BJ (cell line): ENCODE results near the gene AIP. TPM values are rescaled to one million over a fixed set of nuclear protein-coding genes. Genes with fewer than 3 reads are reported as not detected.

Source experiments
- CTCF ChIA-PET: fragments of 350-600 bp; formaldehyde crosslinking; extraction: SDS; loops from one replicate; lab custom pipeline; 2021; ENCODE audit warnings: antibody characterized with exemption, inconsistent platforms; lab: Yijun Ruan, JAX
- POLR2A ChIA-PET: fragments of 300-600 bp; sonication (Branson Sonifier 250); formaldehyde crosslinking; extraction: SDS; loops from one replicate; lab custom pipeline; 2021; ENCODE audit warnings: antibody characterized with exemption; lab: Charles Lee
- DNase-seq: peaks from one replicate; pipeline ENCODE4 v3.0.0-alpha.2; 2011; ENCODE audit warnings: low read depth
- H3K27me3 ChIP-seq: 2 replicates; pipeline ENCODE4 v1.6.0; 2011; ENCODE audit warnings: low read length; ENCODE audit not compliant: control insufficient read depth, insufficient read depth
- H3K36me3 ChIP-seq: 2 replicates; pipeline ENCODE4 v1.5.1; 2011; ENCODE audit warnings: low read length; ENCODE audit not compliant: control insufficient read depth, insufficient read depth
- H3K4me3 ChIP-seq: 2 replicates; pipeline ENCODE4 v1.5.1; 2011; ENCODE audit warnings: low read depth, mild to moderate bottlenecking, control low read depth, low read length
- polyA plus RNA-seq: library from polyadenylated mRNA; depleted of rRNA; stranded (reverse); fragments of >200 nt; gene quantifications from 2 replicates; pipeline ENCODE4 v1.2.3, GENCODE V29; 2011
- TF ChIP-seq, protein P1 (sequence below): IDR thresholded peaks from 2 replicates; pipeline ENCODE4 v1.5.1; 2011; ENCODE audit warnings: low read depth, mild to moderate bottlenecking, control low read depth, inconsistent platforms, low read length, moderate library complexity; ENCODE audit not compliant: insufficient read depth

Gene AIP
- polyA plus RNA-seq, 1 experiment = 133 TPM

DNA sequence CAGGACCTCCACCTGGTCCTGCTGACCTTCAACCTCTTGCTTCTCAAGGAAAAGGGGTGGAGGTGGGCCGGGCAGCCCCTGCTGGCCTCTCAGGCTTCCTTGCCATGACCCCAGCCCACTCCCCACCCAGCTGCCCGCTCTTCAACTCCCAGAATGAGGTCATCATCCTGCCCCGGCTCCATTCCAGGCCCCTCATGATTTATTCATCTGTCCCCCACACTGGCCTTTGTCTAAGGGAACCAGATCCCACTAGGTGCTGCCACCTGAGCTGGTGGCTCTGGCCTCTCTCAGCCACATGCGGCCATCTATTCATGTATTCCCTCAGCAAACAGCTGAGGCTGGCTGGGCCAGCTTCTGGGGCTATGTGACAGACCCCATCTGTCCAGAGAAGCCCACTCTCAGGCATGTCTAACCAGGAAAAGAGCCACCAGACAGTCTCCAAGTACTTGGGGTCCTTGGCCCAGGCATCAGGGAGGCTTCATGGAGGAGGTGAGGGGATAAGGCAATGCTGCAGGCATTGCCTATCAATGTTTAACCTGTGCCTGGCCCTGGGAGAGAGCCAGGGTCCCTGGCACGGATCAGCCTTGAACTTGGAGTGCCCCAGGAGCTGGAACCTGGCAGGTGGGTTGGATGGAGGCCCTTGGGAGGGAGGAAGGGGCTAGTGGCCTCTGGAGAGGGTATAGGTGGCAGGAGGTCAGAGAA, 42.6 kb downstream of the AIP start:
- H3K27me3 ChIP-seq = no peaks in the 10 kb centered on the region; the same call in 1 of the 2 replicates
- ChIA-PET POLR2A (no interaction called here), CTCF (no interaction called here)
- DNase-seq = no peak
- H3K36me3 ChIP-seq = no peaks in the 10 kb centered on the region
- TF ChIP-seq, protein P1, sequence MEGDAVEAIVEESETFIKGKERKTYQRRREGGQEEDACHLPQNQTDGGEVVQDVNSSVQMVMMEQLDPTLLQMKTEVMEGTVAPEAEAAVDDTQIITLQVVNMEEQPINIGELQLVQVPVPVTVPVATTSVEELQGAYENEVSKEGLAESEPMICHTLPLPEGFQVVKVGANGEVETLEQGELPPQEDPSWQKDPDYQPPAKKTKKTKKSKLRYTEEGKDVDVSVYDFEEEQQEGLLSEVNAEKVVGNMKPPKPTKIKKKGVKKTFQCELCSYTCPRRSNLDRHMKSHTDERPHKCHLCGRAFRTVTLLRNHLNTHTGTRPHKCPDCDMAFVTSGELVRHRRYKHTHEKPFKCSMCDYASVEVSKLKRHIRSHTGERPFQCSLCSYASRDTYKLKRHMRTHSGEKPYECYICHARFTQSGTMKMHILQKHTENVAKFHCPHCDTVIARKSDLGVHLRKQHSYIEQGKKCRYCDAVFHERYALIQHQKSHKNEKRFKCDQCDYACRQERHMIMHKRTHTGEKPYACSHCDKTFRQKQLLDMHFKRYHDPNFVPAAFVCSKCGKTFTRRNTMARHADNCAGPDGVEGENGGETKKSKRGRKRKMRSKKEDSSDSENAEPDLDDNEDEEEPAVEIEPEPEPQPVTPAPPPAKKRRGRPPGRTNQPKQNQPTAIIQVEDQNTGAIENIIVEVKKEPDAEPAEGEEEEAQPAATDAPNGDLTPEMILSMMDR = no peak
- H3K4me3 ChIP-seq = no peak overlapping the region

DNA sequence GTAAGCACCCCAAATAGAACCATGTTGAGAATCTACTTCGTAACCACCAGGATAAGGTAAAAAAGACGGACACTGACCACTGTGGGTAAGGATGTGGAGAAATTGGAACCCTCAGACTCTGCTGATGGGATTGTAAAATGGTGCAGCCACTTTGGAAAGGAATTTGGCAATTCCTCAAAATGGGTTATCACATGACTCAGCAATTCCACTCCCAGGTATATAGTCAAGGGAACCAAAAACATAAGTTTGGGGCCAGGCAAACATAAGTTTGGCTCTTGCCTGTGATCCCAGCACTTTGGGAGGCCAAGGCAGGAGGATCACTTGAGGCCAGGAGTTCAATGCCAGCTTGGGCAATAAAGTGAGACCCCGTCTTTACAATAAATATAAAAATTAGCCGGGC, 45.5 kb downstream of the AIP start:
- POLR2A ChIA-PET = no interaction called here
- Histone ChIP-seq H3K4me3 (no peak overlapping the region), H3K36me3 (no peaks in the 10 kb centered on the region), H3K27me3 (no peaks in the 10 kb centered on the region; the same call in 1 of the 2 replicates)
- DNase-seq = no peak
- TF ChIP-seq, protein P1 = no peak
- CTCF ChIA-PET = no interaction called here

DNA sequence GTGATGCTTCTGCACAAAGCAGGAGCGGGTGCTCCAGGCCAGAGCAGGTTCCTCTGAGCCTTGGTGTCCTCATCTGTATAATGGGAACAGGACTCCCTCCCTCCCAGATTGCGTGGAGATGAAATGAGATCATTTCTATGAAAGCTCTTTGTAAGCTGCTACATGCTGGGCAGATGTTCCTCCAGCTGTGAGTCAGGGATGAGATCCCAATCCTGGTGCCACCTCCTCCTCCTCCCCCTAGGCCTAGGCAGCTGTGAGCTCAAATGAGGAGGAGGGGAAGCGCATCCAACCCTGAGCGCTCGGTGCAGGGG, 47.4 kb downstream of the AIP start:
- TF ChIP-seq, protein P1 = no peak
- DNase-seq = no peak
- ChIA-PET CTCF (no interaction called here), POLR2A (no interaction called here)
- H3K36me3 ChIP-seq = no peaks in the 10 kb centered on the region
- H3K4me3 ChIP-seq = no peak overlapping the region
- H3K27me3 ChIP-seq = no peaks in the 10 kb centered on the region; the same call in 1 of the 2 replicates

DNA sequence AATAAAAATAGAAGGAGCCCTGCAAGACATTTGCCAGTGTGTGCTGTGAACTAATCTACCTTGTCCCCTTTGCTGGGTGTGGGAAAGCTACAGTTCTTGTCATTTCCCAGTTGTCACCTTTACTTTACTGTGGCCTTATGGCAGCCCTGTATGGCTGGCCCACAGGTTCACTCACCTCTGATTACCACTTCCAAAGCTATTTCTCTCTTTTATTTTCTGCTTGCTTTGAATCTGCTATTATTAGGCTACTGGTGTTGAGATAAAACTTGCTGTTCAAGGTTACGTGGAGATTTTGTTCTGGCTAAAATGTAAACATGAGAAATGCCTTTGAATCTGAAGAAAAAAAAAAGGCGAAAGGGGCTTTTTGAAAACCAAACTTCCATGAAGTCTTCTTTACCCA, 50.1 kb downstream of the AIP start:
- CTCF ChIA-PET = interaction anchor here (0.8 kb wide), 1 partner anchor 9 kb away, joined by 4 read pairs; no protein-coding TSS in a partner anchor
- no peak for DNase-seq
- POLR2A ChIA-PET = no interaction called here
- TF ChIP-seq, protein P1 = no peak
- H3K27me3 ChIP-seq = no peaks in the 10 kb centered on the region; the same call in 1 of the 2 replicates
- no peak overlapping the region for H3K4me3 ChIP-seq
- no peaks in the 10 kb centered on the region for H3K36me3 ChIP-seq

DNA sequence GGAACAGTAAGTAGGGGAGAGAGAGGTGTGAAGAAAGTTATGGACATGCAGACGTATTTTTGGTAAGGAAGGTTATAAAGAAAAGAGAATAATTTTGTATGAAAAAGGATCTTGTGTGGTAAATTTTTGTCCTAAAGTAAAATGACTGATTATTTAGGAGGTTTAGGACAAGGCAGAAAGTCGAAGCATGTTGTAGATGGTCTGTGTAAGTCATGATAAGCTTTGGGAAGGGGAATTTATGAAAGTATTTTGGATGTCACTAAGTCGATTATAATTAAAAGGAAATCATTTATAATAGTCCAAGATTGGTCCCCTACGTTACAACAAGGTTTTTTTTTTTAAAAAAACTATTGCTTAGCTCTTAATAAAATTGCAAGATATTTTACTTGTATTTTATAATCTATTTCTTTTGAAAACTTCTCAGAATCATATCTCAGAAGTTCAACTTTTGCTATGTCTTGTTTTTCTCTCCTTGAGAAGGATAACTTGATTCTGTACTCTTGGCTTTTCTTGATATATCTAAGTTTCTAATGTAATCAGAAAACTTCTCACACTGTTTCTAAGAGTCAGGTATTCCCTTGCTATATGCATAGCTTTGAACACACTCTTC, 51.3 kb downstream of the AIP start:
- Histone ChIP-seq H3K4me3 (no peak overlapping the region), H3K36me3 (no peaks in the 10 kb centered on the region), H3K27me3 (no peaks in the 10 kb centered on the region)
- TF ChIP-seq, protein P1 = no peak
- CTCF ChIA-PET = no interaction called here
- POLR2A ChIA-PET = no interaction called here
- no peak for DNase-seq
